Uterus (tissue), 4 donors: ENCODE results near the gene EIF2B4. TPM values are rescaled to one million over a fixed set of nuclear protein-coding genes. Genes with fewer than 3 reads are reported as not detected.

Experiments
- DNase-seq, 2 donors: peaks; one replicate each; pipeline ENCODE4 v3.0.0-alpha.2; 2019 to 2020
- H3K27ac ChIP-seq, 2 donors: fragments of 200-600 bp; sonication (generic); 1 replicate in 1 of 2; 2 replicates in 1 of 2; pipeline ENCODE4 v1.5.1; 2016 to 2018
- H3K27me3 ChIP-seq, 2 donors: fragments of 200-600 bp; sonication (generic); one replicate each; pipeline ENCODE4 v1.5.1; 2018 to 2019; ENCODE audit warnings: control low read depth in 1 of 2
- H3K36me3 ChIP-seq, 2 donors: fragments of 200-600 bp; sonication (generic); one replicate each; pipeline ENCODE4 v1.5.1; 2019; ENCODE audit warnings: control low read depth in 1 of 2
- H3K4me1 ChIP-seq, 2 donors: fragments of 200-600 bp; sonication (generic); one replicate each; pipeline ENCODE4 v1.5.1; 2018 to 2019; ENCODE audit warnings: control low read depth in 1 of 2
- H3K4me3 ChIP-seq, 2 donors: fragments of 200-600 bp; sonication (generic); 1 replicate in 1 of 2; 2 replicates in 1 of 2; pipeline ENCODE4 v1.5.1; 2018 to 2019; ENCODE audit warnings: mild to moderate bottlenecking in 1 of 2
- H3K9me3 ChIP-seq, 2 donors: fragments of 200-600 bp; sonication (generic); one replicate each; pipeline ENCODE4 v1.5.1; 2019; ENCODE audit warnings: control low read depth in 1 of 2
- POLR2A ChIP-seq, 2 donors: fragments of 450-650 bp; IDR thresholded peaks; one replicate each; pipeline ENCODE4 v1.6.1; 2016; ENCODE audit warnings: antibody characterized with exemption in 2 of 2, mild to moderate bottlenecking in 1 of 2, moderate library complexity in 1 of 2
- intact Hi-C: fragments of 100-400 bp; cut with DNase I; formaldehyde crosslinking; loops from one replicate; pipeline ENCODE4 v1.15.1; 2023; ENCODE audit warnings: low total_unique reads
- total RNA-seq, 4 donors: library from RNA; depleted of rRNA in 3 of 4; stranded (reverse); fragments of >200 nt in 3 of 4; gene quantifications; one replicate each; pipeline versions ENCODE4 v1.1.0 to v1.2.4, GENCODE V29; 2014 to 2023
- TF ChIP-seq, protein P1 (sequence below), 4 experiments: fragments of 200-600 bp in 2 of 4; fragments of 450-650 bp in 2 of 4; sonication (generic) in 2 of 4; IDR thresholded peaks; one replicate each; pipeline ENCODE4 v1.5.1; 2016 to 2019; ENCODE audit warnings: antibody characterized with exemption in 4 of 4, mild to moderate bottlenecking in 2 of 4, moderate library complexity in 1 of 4
- donor health status: DM: yes; HTN: yes; CAD: no.

Gene EIF2B4
- total RNA-seq, 4 donors from 2014 or later: 7.9 to 51.7 (median 13.8) TPM

- intact Hi-C loops: no loop called here
- no peaks in the 10 kb centered on the region for H3K36me3 ChIP-seq
- H3K27ac ChIP-seq: no peak overlapping the region
- H3K9me3 ChIP-seq: no peaks in the 10 kb centered on the region
- H3K4me1 ChIP-seq: peaks cover 3 to 8% of the 10 kb centered on the region in 2 donors
- TF ChIP-seq POLR2A (IDR thresholded peaks at IDR 0.05): no peak
- TF ChIP-seq, protein P1, sequence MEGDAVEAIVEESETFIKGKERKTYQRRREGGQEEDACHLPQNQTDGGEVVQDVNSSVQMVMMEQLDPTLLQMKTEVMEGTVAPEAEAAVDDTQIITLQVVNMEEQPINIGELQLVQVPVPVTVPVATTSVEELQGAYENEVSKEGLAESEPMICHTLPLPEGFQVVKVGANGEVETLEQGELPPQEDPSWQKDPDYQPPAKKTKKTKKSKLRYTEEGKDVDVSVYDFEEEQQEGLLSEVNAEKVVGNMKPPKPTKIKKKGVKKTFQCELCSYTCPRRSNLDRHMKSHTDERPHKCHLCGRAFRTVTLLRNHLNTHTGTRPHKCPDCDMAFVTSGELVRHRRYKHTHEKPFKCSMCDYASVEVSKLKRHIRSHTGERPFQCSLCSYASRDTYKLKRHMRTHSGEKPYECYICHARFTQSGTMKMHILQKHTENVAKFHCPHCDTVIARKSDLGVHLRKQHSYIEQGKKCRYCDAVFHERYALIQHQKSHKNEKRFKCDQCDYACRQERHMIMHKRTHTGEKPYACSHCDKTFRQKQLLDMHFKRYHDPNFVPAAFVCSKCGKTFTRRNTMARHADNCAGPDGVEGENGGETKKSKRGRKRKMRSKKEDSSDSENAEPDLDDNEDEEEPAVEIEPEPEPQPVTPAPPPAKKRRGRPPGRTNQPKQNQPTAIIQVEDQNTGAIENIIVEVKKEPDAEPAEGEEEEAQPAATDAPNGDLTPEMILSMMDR (IDR thresholded peaks at IDR 0.05): no peak
- H3K27me3 ChIP-seq: no peaks in the 10 kb centered on the region
- no peak for DNase-seq
- H3K4me3 ChIP-seq: no peak overlapping the region
Measured at GRCh38 chr2:27376866-27377617, 6.9 kb upstream of the EIF2B4 start.

GRCh38 chr2:27376151-27376865 is 6.2 kb upstream of the EIF2B4 start:
- H3K27me3 ChIP-seq: no peaks in the 10 kb centered on the region
- H3K4me1 ChIP-seq: peaks cover 10 to 16% of the 10 kb centered on the region in 2 donors
- no peaks in the 10 kb centered on the region for H3K36me3 ChIP-seq
- intact Hi-C loops: no loop called here
- H3K9me3 ChIP-seq: no peaks in the 10 kb centered on the region
- no peak overlapping the region for H3K4me3 ChIP-seq
- no peak for TF ChIP-seq POLR2A (IDR thresholded peaks at IDR 0.05)
- TF ChIP-seq, protein P1 (IDR thresholded peaks at IDR 0.05): no peak
- H3K27ac ChIP-seq: no peak overlapping the region
- DNase-seq: no peak

DNA sequence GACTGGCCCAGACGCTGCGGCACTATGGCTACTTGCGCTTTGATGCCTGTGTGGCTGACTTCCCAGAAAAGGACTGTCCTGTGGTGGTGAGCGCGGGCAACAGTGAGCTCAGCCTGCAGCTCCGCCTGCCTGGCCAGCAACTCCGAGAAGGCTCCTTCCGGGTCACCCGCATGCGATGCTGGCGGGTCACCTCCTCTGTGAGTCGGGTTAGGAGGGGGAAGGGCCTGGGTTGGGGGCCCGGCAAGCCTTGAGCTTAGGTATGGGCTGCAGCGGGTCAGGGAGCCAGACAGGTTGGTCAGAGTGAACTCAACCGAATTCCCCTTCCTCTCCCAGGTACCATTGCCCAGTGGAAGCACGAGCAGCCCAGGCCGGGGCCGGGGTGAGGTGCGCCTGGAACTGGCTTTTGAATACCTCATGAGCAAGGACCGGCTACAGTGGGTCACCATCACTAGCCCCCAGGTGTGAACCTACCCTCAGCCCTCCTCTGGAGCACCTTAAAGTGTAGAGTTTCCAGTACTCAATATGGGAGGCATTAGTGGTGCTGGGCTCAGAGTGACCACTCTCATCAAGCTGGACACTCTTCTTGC is 5.5 kb upstream of the EIF2B4 start:
- H3K27ac ChIP-seq: no peak overlapping the region
- H3K4me3 ChIP-seq: no peak overlapping the region
- peaks cover 10 to 19% of the 10 kb centered on the region in 2 donors for H3K4me1 ChIP-seq
- H3K9me3 ChIP-seq: no peaks in the 10 kb centered on the region
- TF ChIP-seq, protein P1 (IDR thresholded peaks at IDR 0.05): no peak
- no peak for TF ChIP-seq POLR2A (IDR thresholded peaks at IDR 0.05)
- intact Hi-C loops: no loop called here
- no peaks in the 10 kb centered on the region for H3K36me3 ChIP-seq
- DNase-seq: no peak
- H3K27me3 ChIP-seq: no peaks in the 10 kb centered on the region

GRCh38 chr2:27373567-27373966 is 3.4 kb upstream of the EIF2B4 start:
- Histone ChIP-seq H3K9me3 (no peaks in the 10 kb centered on the region), H3K4me1 (peaks cover 16 to 30% of the 10 kb centered on the region in 2 donors), H3K27ac (no peak overlapping the region), H3K4me3 (no peak overlapping the region), H3K36me3 (no peaks in the 10 kb centered on the region), H3K27me3 (no peaks in the 10 kb centered on the region)
- DNase-seq: no peak
- TF ChIP-seq POLR2A (IDR thresholded peaks at IDR 0.05): no peak
- TF ChIP-seq, protein P1 (IDR thresholded peaks at IDR 0.05): no peak
- intact Hi-C loops: no loop called here

- TF ChIP-seq POLR2A (IDR thresholded peaks at IDR 0.05): no peak
- TF ChIP-seq, protein P1 (IDR thresholded peaks at IDR 0.05): no peak
- Histone ChIP-seq H3K9me3 (no peaks in the 10 kb centered on the region), H3K4me1 (peaks cover 16 to 30% of the 10 kb centered on the region in 2 donors), H3K27me3 (no peaks in the 10 kb centered on the region), H3K4me3 (no peak overlapping the region), H3K36me3 (no peaks in the 10 kb centered on the region), H3K27ac (no peak overlapping the region)
- DNase-seq: no peak
- intact Hi-C loops: no loop called here
Measured at GRCh38 chr2:27372937-27373336, 2.8 kb upstream of the EIF2B4 start.
